ENCODE data around the gene ABHD2. TPM values are rescaled to one million over a fixed set of nuclear protein-coding genes. Genes with fewer than 3 reads are reported as not detected.
A peak's percentile ranks its signal among the peaks of the same experiment; 100 is the strongest.

The ABHD2 gene
- total and polyA plus RNA-seq, 9 of the 15 experiments (the other 6 are each of a cell fraction or from before 2014, with no cell fraction given) = 16.9 to 99.8 (median 47.5) TPM

- in situ Hi-C loops (cut with MboI) (loop anchor here (5.0 kb wide), 1 partner anchor 71 kb away; no protein-coding TSS in a partner anchor), intact Hi-C loops (cut with micrococcal nuclease) (loop anchor here (1.0 to 2.0 kb wide), 2 partner anchors 40 to 71 kb away; partner anchors contain the start of gene ABHD2)
- BruUV-seq (replicated peaks) = no TSS peak
- Histone ChIP-seq H4K20me1 (replicated peaks; ENCODE audit: control insufficient read depth, insufficient read depth, low read length) (no peaks in the 10 kb centered on the region), H2AFZ (ENCODE audit: low read depth, low read length) (no peak overlapping the region), H3K79me2 (ENCODE audit: control insufficient read depth, insufficient read depth, low read length) (peaks cover 4% of the 10 kb centered on the region; the same call in 1 of the 3 replicates), H3K9me3 (replicated peaks; ENCODE audit: control insufficient read depth, insufficient read depth, low read depth, low read length) (no peaks in the 10 kb centered on the region), H3K36me3 (ENCODE audit: control insufficient read depth, insufficient read depth, low read length) (peaks cover 79% of the 10 kb centered on the region), H3K9ac (ENCODE audit: insufficient read depth in 1 of 2, low read depth in 2 of 2, low read length in 2 of 2) (no peak overlapping the region), H3K4me3 (no peak overlapping the region), H3K9me1 (ENCODE audit: control insufficient read depth, insufficient read depth, low read length) (no peaks in the 10 kb centered on the region), H3K27me3 (ENCODE audit: control insufficient read depth in 2 of 2, insufficient read depth in 2 of 2, low read length in 2 of 2) (no peaks in the 10 kb centered on the region), H3K4me1 (replicated peaks in 1 of 2; ENCODE audit: control insufficient read depth in 2 of 2, insufficient read depth in 2 of 2, low read length in 2 of 2) (peaks cover 0 to 18% of the 10 kb centered on the region in 2 experiments; a peak in 2 of 5 replicates), H3K27ac (ENCODE audit: extremely low read depth, low read depth, low read length) (peak overlapping the region; percentile 8; the same call in 1 of the 3 replicates), H3K4me2 (ENCODE audit: insufficient read depth, low read length) (no peak overlapping the region)
- TF ChIP-seq ZNF140 (CRISPR knock-in tag; IDR thresholded peaks at IDR 0.05) = no peak
- peak; percentile 71; the same call in 1 of the 2 replicates for TF ChIP-seq SPI1 (IDR thresholded peaks at IDR 0.05; ENCODE audit: borderline replicate concordance, low read depth, low read length)
- ChIA-PET CTCF (ENCODE audit: low intra/inter-chr PET ratio) (interaction anchor here (0.7 to 4.8 kb wide), 3 partner anchors 68 to 234 kb away, joined by 4 to 58 read pairs (median 4); no protein-coding TSS in a partner anchor), POLR2A (interaction anchor here (0.5 to 1.4 kb wide), 5 partner anchors 11 to 314 kb away, joined by 3 to 6 read pairs (median 3); partner anchors contain the start of gene ABHD2)
- 78% methylated on average over 6 of the region's 6 CpGs for WGBS (ENCODE audit: insufficient coverage, low coverage, missing lambda C conversion rate)
- peak; percentile 31 for ATAC-seq
- no peak for FAIRE-seq
- no peak for DNase-seq (ENCODE audit: extremely low read depth in 1 of 4, low spot score in 3 of 4)
These were observed 40.3 kb downstream of the ABHD2 start for GRCh38 chr15:89128320-89129122.
